ENCODE data around the gene ZBED2.

ZBED2 gene

GRCh38 chr3:111601810-111602209, 6.7 kb upstream of the ZBED2 start:
- no peak for DNase-seq

DNA sequence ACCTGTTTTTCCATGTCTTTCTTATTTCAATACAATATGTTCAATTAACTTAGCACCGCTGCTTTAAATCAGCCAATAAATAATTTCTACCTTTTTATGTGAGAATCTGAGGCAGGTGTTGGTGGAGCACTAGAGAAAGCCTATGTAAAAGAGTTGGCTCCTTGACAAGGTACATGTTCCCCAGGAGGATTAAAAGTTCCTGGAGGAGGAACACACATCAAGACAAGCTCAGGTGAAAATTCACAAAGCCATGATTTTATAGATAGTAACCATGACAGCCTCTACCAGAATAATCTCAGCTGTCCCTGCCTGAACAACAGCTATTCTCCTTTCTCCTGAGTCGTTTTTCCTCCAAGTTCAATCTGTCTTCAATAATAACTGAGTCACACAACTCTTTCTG, 3.4 kb upstream of the ZBED2 start:
- DNase-seq: no peak

GRCh38 chr3:111598139-111598538, 3.0 kb upstream of the ZBED2 start:
- no peak for DNase-seq

GRCh38 chr3:111596328-111596727, 1.2 kb upstream of the ZBED2 start:
- DNase-seq: no peak

- DNase-seq: no peak
Observed at GRCh38 chr3:111594781-111595180, 365 bp downstream of the ZBED2 start.

- peak; percentile 66 for DNase-seq
Observed at GRCh38 chr3:111594205-111594604, 941 bp downstream of the ZBED2 start.

- DNase-seq: no peak
Observed at GRCh38 chr3:111593666-111594065, 1.5 kb downstream of the ZBED2 start.

- no peak for DNase-seq
Observed at GRCh38 chr3:111592936-111593335, 2.2 kb downstream of the ZBED2 start.

DNA sequence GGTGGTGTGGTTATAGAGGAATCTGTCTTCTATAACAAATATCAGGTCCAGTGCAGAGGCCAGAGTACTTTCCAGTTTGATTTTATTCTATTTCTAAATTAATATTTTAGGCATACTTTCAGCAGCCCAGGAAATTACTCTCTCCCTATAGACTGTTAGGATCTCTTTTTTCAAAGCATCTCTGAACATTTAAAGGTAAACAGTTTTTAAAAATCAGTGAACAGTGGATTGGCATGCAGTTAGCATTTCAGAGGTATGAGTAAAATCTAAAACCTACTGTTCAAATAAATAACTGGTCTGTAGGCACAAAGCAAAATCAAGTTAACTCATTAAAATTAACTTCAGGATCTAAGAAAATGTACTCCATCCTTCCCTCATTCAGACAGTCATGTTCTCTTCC, 3.0 kb downstream of the ZBED2 start:
- no peak for DNase-seq

DNA sequence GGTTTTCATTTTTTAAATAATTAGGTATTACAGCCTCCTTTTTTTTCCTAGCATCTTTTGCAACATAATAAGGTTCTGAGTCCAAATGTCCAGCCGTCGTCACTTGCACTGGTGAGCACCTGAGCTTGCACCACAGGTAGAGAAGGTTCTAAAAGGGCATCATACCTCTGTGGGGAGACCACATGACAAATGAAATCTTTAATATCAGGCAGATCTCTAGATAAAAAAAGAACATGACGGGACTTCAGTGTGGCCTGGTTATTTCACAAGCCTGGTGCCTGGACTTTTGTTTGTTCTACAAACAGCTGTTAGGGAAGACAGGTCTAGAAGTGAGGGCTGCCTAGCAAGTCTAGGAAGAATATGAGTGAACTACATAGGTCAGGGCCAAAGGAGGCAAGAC, 3.6 kb downstream of the ZBED2 start:
- no peak for DNase-seq

GRCh38 chr3:111590143-111590491, 5.0 kb downstream of the ZBED2 start:
- no peak for DNase-seq

DNA sequence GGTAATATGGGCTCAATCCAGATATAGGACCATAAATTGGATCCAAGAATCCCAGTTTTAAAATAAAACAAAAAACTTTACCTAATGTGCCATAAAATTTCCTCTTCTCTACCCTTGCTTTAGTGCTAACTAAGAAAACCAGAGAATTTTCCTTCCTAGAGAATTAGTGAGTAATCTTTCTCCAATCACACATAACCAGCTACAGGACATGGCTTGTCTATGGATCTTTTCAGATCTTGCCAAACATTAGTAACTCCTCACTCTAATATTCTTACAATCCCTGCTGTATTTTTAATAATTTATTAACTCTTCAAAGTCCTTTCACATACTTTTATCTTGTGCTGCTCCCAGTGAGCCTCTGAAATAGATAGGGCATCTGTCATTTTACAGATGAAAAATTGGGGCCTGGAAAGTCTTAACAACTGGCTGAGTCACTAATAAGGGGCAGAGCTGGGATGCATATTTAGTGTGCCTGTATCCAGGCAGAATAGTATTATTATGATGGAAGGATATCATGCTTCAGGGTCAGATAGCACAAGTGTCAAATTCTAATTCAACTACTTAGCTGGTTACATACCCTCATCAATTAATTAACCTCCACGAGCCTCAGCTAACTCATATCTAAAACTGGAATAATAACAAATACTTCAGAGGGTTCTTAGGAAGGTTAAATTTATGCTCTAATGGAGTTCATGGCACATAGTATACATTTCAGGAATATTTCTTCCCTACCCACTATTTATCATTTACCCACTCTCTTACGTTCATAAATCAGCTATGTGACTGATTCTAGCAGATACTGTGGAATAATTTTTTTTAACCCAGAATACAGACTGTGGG, 5.6 kb downstream of the ZBED2 start:
- DNase-seq: no peak

- DNase-seq: no peak
Observed at GRCh38 chr3:111588527-111588926, 6.6 kb downstream of the ZBED2 start.

DNA sequence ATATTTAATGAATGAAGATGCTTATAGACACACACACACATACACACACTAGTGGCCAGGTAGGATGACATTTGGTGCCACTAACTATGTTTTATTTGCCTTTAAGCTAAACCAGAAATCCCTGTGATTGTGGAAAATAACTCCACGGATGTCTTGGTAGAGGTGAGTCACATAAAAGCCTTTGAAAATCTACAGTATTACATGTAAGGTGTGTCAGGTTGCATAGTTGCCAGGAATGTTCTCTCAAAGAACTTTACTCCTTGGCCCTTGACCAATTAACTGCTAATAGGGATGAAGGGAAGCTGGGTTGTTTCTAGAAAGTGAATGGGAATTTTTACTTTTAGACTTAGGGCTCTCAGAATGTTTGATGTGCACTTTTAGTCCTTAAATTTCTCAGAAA, 9.9 kb downstream of the ZBED2 start:
- DNase-seq: no peak

GRCh38 chr3:111584744-111585143, 10.4 kb downstream of the ZBED2 start:
- DNase-seq: no peak

- DNase-seq: peak; percentile 93
Observed at GRCh38 chr3:111582120-111582474, 13.0 kb downstream of the ZBED2 start.

DNA sequence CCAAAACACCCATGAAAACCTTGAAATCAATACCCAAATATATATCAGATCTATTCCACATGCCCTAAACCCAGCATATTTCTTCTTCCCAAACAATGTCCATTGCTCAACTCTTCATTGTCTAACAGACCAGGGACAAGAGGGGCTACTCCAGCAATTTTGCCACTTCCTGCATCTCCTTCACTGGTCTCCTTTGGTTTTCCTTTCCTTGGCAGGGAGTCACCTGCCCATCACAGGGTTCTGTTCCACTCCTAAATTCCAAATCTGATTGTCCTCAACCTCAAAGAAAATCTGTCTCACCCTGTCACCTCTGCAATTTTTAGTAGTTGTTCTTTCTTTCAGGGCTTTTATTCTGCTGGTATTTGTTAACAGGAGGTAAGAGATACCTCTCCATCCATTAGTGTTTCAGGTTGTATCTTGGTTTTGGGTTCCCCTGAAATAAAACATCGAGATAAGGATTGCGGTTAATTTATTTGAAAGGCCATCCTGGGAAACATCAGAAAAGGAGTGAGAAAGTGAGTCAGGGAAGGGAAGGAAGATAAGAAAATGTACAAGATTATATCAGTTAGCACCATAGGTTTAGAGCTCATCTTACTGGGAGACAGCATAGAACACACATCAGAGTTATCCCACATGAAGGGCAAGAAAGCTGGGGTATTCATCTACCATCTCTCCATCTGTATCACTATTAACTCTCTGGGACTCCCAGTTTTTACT, 13.6 kb downstream of the ZBED2 start:
- DNase-seq: no peak

DNA sequence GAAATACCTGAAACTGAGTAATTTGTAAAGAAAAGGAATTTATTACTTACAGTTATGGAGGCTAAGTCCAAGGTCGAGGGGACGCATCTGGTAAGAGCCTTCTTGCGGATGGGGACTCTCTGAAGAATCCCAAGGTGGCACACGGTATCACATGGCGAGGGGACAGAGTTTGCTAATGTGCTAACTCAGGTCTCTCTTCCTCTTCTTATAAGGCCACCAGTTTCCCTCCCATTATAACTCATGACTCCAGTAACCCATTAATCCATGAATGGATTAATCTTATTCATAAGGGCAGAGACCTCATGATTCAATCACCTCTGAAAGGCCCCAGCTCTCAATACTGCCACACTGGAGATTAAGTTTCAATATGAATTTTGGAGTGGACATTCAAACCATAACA, 15.7 kb downstream of the ZBED2 start:
- DNase-seq: no peak

DNA sequence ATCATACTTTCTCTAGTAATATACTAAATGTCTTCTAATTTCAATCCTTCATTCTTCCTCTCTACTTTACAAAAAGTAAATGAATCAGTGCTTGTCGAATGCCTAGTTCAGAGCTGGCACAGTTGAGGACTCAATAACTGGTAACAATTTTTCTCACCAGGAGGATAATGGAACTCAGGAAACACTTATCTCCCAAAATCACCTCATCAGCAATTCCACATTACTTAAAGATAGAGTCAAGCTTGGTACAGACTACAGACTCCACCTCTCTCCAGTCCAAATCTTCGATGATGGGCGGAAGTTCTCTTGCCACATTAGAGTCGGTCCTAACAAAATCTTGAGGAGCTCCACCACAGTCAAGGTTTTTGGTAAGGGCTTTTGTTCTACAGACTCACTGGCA, 16.3 kb downstream of the ZBED2 start:
- DNase-seq: no peak

DNA sequence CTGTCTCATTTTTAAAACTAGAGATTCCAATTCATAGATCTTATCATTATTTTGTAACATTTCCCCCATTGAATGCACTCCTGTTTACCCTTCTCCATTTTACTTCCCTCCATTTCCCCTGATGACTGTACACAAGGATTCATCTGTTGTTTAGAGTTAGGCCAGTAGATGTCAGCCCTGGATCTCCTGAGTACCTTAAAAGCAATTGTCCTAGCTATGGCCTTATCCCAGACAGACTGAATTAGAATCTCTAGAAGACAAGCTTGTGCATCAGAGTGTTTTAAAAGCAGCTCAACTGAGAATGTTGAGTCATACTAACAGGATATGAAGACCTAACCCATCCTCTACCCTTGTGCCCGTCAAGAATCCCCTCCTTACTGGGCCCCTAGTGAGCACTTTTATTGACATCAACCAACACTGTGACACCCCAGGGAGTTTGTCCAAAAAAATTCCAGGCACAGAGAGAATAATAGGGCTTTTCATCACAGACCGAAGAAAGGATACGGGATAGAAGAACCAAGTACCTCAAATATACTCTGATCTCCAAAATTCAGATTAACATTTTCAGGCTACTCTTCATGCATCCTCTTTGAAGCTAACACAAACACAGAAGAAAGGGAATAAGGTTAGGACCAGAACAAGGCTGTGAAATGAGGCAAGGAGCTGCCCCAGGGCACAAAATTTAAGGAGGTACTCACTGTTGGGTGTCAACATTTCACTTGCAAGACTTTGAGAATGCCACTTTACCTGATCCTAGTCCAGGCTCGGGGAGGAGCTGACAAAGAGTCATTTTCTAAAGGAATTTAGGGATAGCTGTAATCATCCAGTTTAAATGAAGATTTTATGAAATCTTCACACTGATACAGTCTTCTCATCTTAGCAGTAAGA, 17.1 kb downstream of the ZBED2 start:
- DNase-seq: peak; percentile 82

- DNase-seq: no peak
Observed at GRCh38 chr3:111577113-111577512, 18.0 kb downstream of the ZBED2 start.

DNA sequence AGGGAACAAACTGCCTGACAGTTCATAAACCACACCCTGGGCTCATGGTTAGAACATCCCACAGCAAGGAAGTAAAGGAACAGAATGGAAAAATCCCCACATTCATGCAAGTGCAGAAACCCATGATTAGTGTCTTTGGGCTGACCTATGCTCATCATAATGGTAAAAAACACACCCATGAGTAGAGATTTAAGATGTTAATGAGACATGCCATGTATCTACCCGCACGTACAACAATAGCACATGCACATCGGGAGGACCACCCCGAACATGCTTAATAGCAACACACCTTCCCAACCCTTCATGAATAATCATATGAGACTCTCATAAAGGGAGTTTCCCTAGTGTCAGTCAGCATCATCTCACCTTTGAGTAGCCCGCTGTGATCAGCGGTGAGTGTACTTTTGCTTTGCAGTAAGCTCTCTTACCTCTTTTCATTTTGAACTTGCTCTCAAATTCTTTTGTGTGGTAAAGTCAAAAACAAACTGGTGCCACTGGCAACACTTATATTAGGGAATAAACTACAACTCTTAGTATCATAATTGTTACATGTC, 23.2 kb downstream of the ZBED2 start:
- no peak for DNase-seq

- DNase-seq: no peak
Observed at GRCh38 chr3:111571282-111571681, 23.9 kb downstream of the ZBED2 start.
